IMR-90 (cell line): ENCODE results near the gene EIF5A. TPM values are rescaled to one million over a fixed set of nuclear protein-coding genes. Genes with fewer than 3 reads are reported as not detected.

Experiments used
- ATAC-seq: fragments of 200-7000 bp; cut with Tn5 transposase; 2 replicates; pipeline ENCODE4 v1.9.1; 2020; ENCODE audit warnings: low read depth, mild to moderate bottlenecking, moderate library complexity
- BruUV-seq: library from RNA; stranded (reverse); fragments of 400-500 nt; replicated peaks from 2 replicates; lab custom pipeline; 2021; lab: Mats Ljungman, UMichigan
- CTCF ChIA-PET: fragments of 300-600 bp; formaldehyde crosslinking; extraction: SDS; loops from one replicate; lab custom pipeline; 2021; ENCODE audit warnings: antibody characterized with exemption; lab: Yijun Ruan, JAX
- POLR2A ChIA-PET: fragments of 300-600 bp; sonication (Branson Sonifier 250); formaldehyde crosslinking; loops from one replicate; lab custom pipeline; 2022; ENCODE audit warnings: antibody characterized with exemption; ENCODE audit not compliant: unreplicated experiment; lab: Charles Lee
- DNase-seq: peaks from one replicate; pipeline ENCODE4 v3.0.0; 2013
- H2AFZ ChIP-seq: replicated peaks from 2 replicates; pipeline ENCODE3; 2013; ENCODE audit warnings: low read length, mild to moderate bottlenecking; ENCODE audit not compliant: poor library complexity
- H2AK5ac ChIP-seq: 2 replicates; pipeline ENCODE4 v1.6.1; 2013; ENCODE audit warnings: low read depth, low read length, inconsistent platforms
- H2AK9ac ChIP-seq: replicated peaks from 2 replicates; pipeline ENCODE3; 2013; ENCODE audit warnings: mild to moderate bottlenecking, low read depth, low read length, moderate library complexity; ENCODE audit not compliant: poor library complexity
- H2BK120ac ChIP-seq: 2 replicates; pipeline ENCODE4 v1.6.1; 2013; ENCODE audit warnings: low read depth, low read length, inconsistent platforms
- H2BK15ac ChIP-seq: 3 replicates; pipeline ENCODE4 v1.6.1; 2013; ENCODE audit warnings: low read depth, low read length, inconsistent platforms
- H2BK20ac ChIP-seq: 2 replicates; pipeline ENCODE4 v1.6.1; 2013; ENCODE audit warnings: low read depth, mild to moderate bottlenecking, inconsistent platforms, low read length, moderate library complexity
- H2BK5ac ChIP-seq: 2 replicates; pipeline ENCODE4 v1.6.1; 2013; ENCODE audit warnings: mild to moderate bottlenecking, low read depth, low read length, inconsistent platforms; ENCODE audit not compliant: poor library complexity, severe bottlenecking
- H3K14ac ChIP-seq: replicated peaks from 2 replicates; pipeline ENCODE4 v1.6.1; 2013; ENCODE audit warnings: low read depth, low read length, inconsistent platforms
- H3K18ac ChIP-seq: 2 replicates; pipeline ENCODE4 v1.6.1; 2013; ENCODE audit warnings: low read depth, low read length, control low read depth
- H3K23ac ChIP-seq: 2 replicates; pipeline ENCODE4 v1.6.1; 2013; ENCODE audit warnings: low read depth, low read length, inconsistent platforms
- H3K27ac ChIP-seq: 2 replicates; pipeline ENCODE4 v1.5.1; 2013; ENCODE audit warnings: mild to moderate bottlenecking, control low read depth, low read length; ENCODE audit not compliant: insufficient read depth
- H3K27me3 ChIP-seq: 2 replicates; pipeline ENCODE4 v1.6.1; 2013; ENCODE audit warnings: low read length; ENCODE audit not compliant: control insufficient read depth, insufficient read depth
- H3K36me3 ChIP-seq: 2 replicates; pipeline ENCODE4 v1.6.1; 2013; ENCODE audit warnings: low read length, mixed read lengths; ENCODE audit not compliant: control insufficient read depth, insufficient read depth
- H3K4ac ChIP-seq: 2 replicates; pipeline ENCODE4 v1.6.1; 2013; ENCODE audit warnings: low read depth, low read length, inconsistent platforms
- H3K4me1 ChIP-seq: 2 replicates; pipeline ENCODE4 v1.6.1; 2013; ENCODE audit warnings: low read length, mixed read lengths; ENCODE audit not compliant: control insufficient read depth, insufficient read depth
- H3K4me2 ChIP-seq: 2 replicates; pipeline ENCODE4 v1.6.1; 2013; ENCODE audit warnings: low read depth, mild to moderate bottlenecking, control low read depth, low read length, moderate library complexity
- H3K4me3 ChIP-seq: 2 replicates; pipeline ENCODE4 v1.5.1; 2013; ENCODE audit warnings: low read depth, mild to moderate bottlenecking, control low read depth, low read length, moderate library complexity; ENCODE audit not compliant: insufficient read depth
- H3K56ac ChIP-seq: 2 replicates; pipeline ENCODE4 v1.6.1; 2013; ENCODE audit warnings: low read length, inconsistent platforms; ENCODE audit not compliant: insufficient read depth; ENCODE audit errors: extremely low read depth
- H3K79me1 ChIP-seq, 2 experiments: 2 replicates each; pipeline ENCODE4 v1.6.1; 2013; ENCODE audit warnings: low read length in 2 of 2, inconsistent platforms in 1 of 2, low read depth in 1 of 2
- H3K9ac ChIP-seq: 2 replicates; pipeline ENCODE4 v1.6.1; 2013; ENCODE audit warnings: low read depth, low read length, control low read depth
- H3K9me1 ChIP-seq: 2 replicates; pipeline ENCODE4 v1.6.1; 2013; ENCODE audit warnings: low read length, inconsistent platforms; ENCODE audit not compliant: insufficient read depth
- H3K9me3 ChIP-seq: 2 replicates; pipeline ENCODE4 v1.6.1; 2013; ENCODE audit warnings: low read length; ENCODE audit not compliant: control insufficient read depth, insufficient read depth
- H4K20me1 ChIP-seq: 2 replicates; pipeline ENCODE4 v1.6.1; 2013; ENCODE audit warnings: low read length, inconsistent platforms; ENCODE audit not compliant: insufficient read depth
- H4K5ac ChIP-seq: 2 replicates; pipeline ENCODE4 v1.6.1; 2013; ENCODE audit warnings: mild to moderate bottlenecking, low read depth, low read length, control low read depth
- H4K8ac ChIP-seq, 2 experiments: 2 replicates each; pipeline ENCODE4 v1.6.1; 2013; ENCODE audit warnings: low read depth in 2 of 2, low read length in 2 of 2, control low read depth in 1 of 2, inconsistent platforms in 1 of 2
- H4K91ac ChIP-seq: 2 replicates; pipeline ENCODE4 v1.6.1; 2013; ENCODE audit warnings: low read depth, low read length, inconsistent platforms; ENCODE audit not compliant: insufficient read depth
- CEBPB ChIP-seq: IDR thresholded peaks from 2 replicates; pipeline ENCODE4 v1.6.1; 2012; ENCODE audit warnings: low read depth, low read length, improper control_type of control experiment
- CTCF ChIP-seq: conservative IDR thresholded peaks from 2 replicates; pipeline ENCODE4 v1.5.1; 2012; ENCODE audit warnings: mild to moderate bottlenecking, low read depth, low read length, improper control_type of control experiment
- MAFK ChIP-seq: IDR thresholded peaks from 2 replicates; pipeline ENCODE4 v1.6.1; 2012; ENCODE audit warnings: low read depth, low read length, improper control_type of control experiment
- MAZ ChIP-seq: IDR thresholded peaks from 2 replicates; pipeline ENCODE4 v1.6.1; 2012; ENCODE audit warnings: low read depth, mild to moderate bottlenecking, low read length, improper control_type of control experiment, moderate library complexity, borderline replicate concordance
- NFE2L2 ChIP-seq: fragments of 150-350 bp; IDR thresholded peaks from 2 replicates; pipeline ENCODE4 v1.6.1; 2016; ENCODE audit warnings: low read depth, mild to moderate bottlenecking, low read length
- RAD21 ChIP-seq: IDR thresholded peaks from 2 replicates; pipeline ENCODE4 v1.6.1; 2012; ENCODE audit warnings: low read length, improper control_type of control experiment
- SMC3 ChIP-seq: fragments of 150-350 bp; IDR thresholded peaks from 2 replicates; pipeline ENCODE4 v1.6.1; 2016; ENCODE audit warnings: low read depth, mild to moderate bottlenecking, antibody characterized with exemption, low read length, moderate library complexity
- USF2 ChIP-seq: fragments of 150-350 bp; IDR thresholded peaks from 2 replicates; pipeline ENCODE4 v1.6.1; 2017; ENCODE audit warnings: mild to moderate bottlenecking, antibody characterized with exemption, low read length, low read depth
- WGBS, 2 experiments: methylation state at CpG; one replicate each; pipeline versions ENCODE4 v1.1.5 to v1.1.7; 2013; ENCODE audit warnings: missing lambda C conversion rate in 2 of 2; ENCODE audit not compliant: insufficient read length in 1 of 2; ENCODE audit errors: extremely low coverage in 2 of 2; 5-methylcytosine and 5-hydroxymethylcytosine counted together
- dilution Hi-C: fragments of 300-500 bp; cut with HindIII; formaldehyde crosslinking; loops from one replicate; pipeline ENCODE4 v1.14.3; 2018; ENCODE audit warnings: low sequenced_read_pairs; ENCODE audit not compliant: unreplicated experiment
- in situ Hi-C: fragments of 300-500 bp; cut with MboI; formaldehyde crosslinking; loops from 3 replicates; pipeline ENCODE4 v1.14.3; 2019; ENCODE audit warnings: low sequenced_read_pairs, inconsistent platforms, mixed read lengths
- intact Hi-C: fragments of 100-400 bp; cut with micrococcal nuclease; formaldehyde crosslinking; loops from 2 replicates; pipeline ENCODE4 v1.10.0; 2022
- polyA plus RNA-seq, 3 experiments: library from polyadenylated mRNA; depleted of rRNA; stranded (reverse); fragments of >200 nt; gene quantifications; 2 replicates each; pipeline ENCODE4 v1.2.3, GENCODE V29; 2012; ENCODE audit warnings: low replicate concordance in 1 of 3
- total RNA-seq: library from RNA; depleted of rRNA; stranded (reverse); fragments of >200 nt; gene quantifications from 2 replicates; pipeline ENCODE4 v1.2.3, GENCODE V29; 2012
- TF ChIP-seq, protein P1 (sequence below): fragments of 150-350 bp; IDR thresholded peaks from 2 replicates; pipeline ENCODE4 v1.6.1; 2016; ENCODE audit warnings: low read depth, mild to moderate bottlenecking, low read length, moderate library complexity, borderline replicate concordance

The EIF5A gene
- total and polyA plus RNA-seq, 2 of the 4 experiments (the other 2 are of a cell fraction): 782 to 883 TPM

DNA sequence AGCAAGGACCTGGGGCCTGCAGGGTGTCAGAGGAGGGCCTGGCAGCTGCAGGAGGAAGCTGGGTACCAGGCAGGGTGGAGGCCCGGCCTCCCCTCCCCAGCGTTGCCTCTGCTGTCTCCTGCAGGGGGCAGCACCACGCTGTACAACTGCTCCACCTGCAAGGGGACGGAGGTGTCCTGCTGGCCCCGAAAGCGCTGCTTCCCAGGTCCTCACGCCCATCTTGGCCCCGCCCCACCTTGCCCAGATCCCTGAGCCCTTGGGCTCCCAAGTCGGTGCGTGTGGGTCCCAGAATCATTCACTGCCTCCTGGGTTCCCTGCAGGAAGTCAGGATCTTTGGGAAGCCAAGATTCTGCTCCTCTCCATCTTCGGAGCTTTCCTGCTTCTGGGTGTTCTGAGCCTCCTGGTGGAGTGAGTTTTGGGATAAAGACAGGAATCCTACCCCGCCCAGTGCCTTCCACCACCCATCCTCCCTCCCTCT lies 48.7 kb downstream of the EIF5A start:
- TF ChIP-seq MAZ (peak; percentile 62; the same call in 1 of the 2 replicates), NFE2L2 (no peak), CTCF (peak; percentile 74), SMC3 (peak; percentile 62), MAFK (no peak), USF2 (no peak), CEBPB (no peak), RAD21 (peak; percentile 74)
- TF ChIP-seq, protein P1, sequence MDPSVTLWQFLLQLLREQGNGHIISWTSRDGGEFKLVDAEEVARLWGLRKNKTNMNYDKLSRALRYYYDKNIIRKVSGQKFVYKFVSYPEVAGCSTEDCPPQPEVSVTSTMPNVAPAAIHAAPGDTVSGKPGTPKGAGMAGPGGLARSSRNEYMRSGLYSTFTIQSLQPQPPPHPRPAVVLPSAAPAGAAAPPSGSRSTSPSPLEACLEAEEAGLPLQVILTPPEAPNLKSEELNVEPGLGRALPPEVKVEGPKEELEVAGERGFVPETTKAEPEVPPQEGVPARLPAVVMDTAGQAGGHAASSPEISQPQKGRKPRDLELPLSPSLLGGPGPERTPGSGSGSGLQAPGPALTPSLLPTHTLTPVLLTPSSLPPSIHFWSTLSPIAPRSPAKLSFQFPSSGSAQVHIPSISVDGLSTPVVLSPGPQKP: no peak
- H4K20me1 ChIP-seq: peaks cover 18% of the 10 kb centered on the region; the same call in 1 of the 2 replicates
- H2AK5ac ChIP-seq: peak overlapping the region; percentile 53
- H3K79me1 ChIP-seq: peaks cover 20 to 41% of the 10 kb centered on the region in 2 experiments; a peak in 3 of 4 replicates
- in situ Hi-C loops (loop anchor here (5.0 to 10.0 kb wide), 2 partner anchors 36 to 199 kb away; partner anchors contain the start of genes PLSCR3 and TNFSF13), intact Hi-C loops (no loop called here), dilution Hi-C loops (no loop called here)
- H3K9ac ChIP-seq: no peak overlapping the region
- peak overlapping the region; percentile 52 for H2AK9ac ChIP-seq
- 14% methylated on average over 4 of the region's 12 CpGs; no CpG with 5 or more reads in 1 of the 2 experiments for WGBS, 2 experiments
- 0 out of 2 replicates have a peak overlapping the region, but pooled peaks have one; percentile 26 for H4K5ac ChIP-seq
- H3K4ac ChIP-seq: peak overlapping the region; percentile 55; the same call in 1 of the 2 replicates
- H4K91ac ChIP-seq: 0 out of 2 replicates have a peak overlapping the region, but pooled peaks have one; percentile 27
- ChIA-PET CTCF (interaction anchor here (0.6 to 4.1 kb wide), 6 partner anchors 15 to 205 kb away, joined by 3 to 19 read pairs (median 4); partner anchors contain the start of gene SENP3), POLR2A (interaction anchor here (0.5 kb wide), 1 partner anchor 1854 kb away, joined by 3 read pairs; no protein-coding TSS in a partner anchor)
- peak overlapping the region in 1 of 2 experiments; percentile 29; a peak in 1 of 4 replicates for H4K8ac ChIP-seq
- no peak for ATAC-seq
- peaks cover 32% of the 10 kb centered on the region for H3K4me1 ChIP-seq
- no peak overlapping the region for H2BK20ac ChIP-seq
- no peak overlapping the region for H3K4me3 ChIP-seq
- no peak overlapping the region for H3K4me2 ChIP-seq
- no peaks in the 10 kb centered on the region for H3K27me3 ChIP-seq
- H2BK120ac ChIP-seq: no peak overlapping the region
- no peak overlapping the region for H2BK15ac ChIP-seq
- peak overlapping the region; percentile 83 for H2AFZ ChIP-seq
- peaks cover 21% of the 10 kb centered on the region for H3K9me1 ChIP-seq
- H3K18ac ChIP-seq: no peak overlapping the region
- H3K23ac ChIP-seq: no peak overlapping the region
- peak; percentile 53 for DNase-seq
- no peak overlapping the region for H3K56ac ChIP-seq
- no peak overlapping the region; the same call in 1 of the 2 replicates for H3K14ac ChIP-seq
- no peaks in the 10 kb centered on the region for H3K9me3 ChIP-seq
- no TSS peak for BruUV-seq
- no peak overlapping the region for H3K27ac ChIP-seq
- H2BK5ac ChIP-seq: no peak overlapping the region
- no peaks in the 10 kb centered on the region for H3K36me3 ChIP-seq
